Hepatocyte (in vitro differentiated cells): ENCODE measurements around the gene PIK3AP1. TPM values are rescaled to one million over a fixed set of nuclear protein-coding genes. Genes with fewer than 3 reads are reported as not detected.

Experiments used
- DNase-seq: peaks from one replicate; pipeline ENCODE4 v3.0.0-alpha.2; 2016; ENCODE audit warnings: low spot score
- H2AFZ ChIP-seq: fragments of 200-600 bp; sonication (generic); 2 replicates; pipeline ENCODE4 v1.6.0; 2016; ENCODE audit warnings: antibody characterized with exemption, mild to moderate bottlenecking
- H3K27ac ChIP-seq: fragments of 200-600 bp; sonication (generic); 2 replicates; pipeline ENCODE4 v1.5.1; 2016; ENCODE audit warnings: mild to moderate bottlenecking
- H3K27me3 ChIP-seq: fragments of 200-600 bp; sonication (generic); 2 replicates; pipeline ENCODE4 v1.6.1; 2016
- H3K36me3 ChIP-seq: fragments of 200-600 bp; sonication (generic); replicated peaks from 2 replicates; pipeline ENCODE4 v1.5.1; 2016; ENCODE audit warnings: low read depth; ENCODE audit not compliant: insufficient read depth
- H3K4me1 ChIP-seq: fragments of 200-600 bp; sonication (generic); 2 replicates; pipeline ENCODE4 v1.5.1; 2016; ENCODE audit warnings: mild to moderate bottlenecking, moderate library complexity; ENCODE audit not compliant: insufficient read depth
- H3K4me2 ChIP-seq: fragments of 200-600 bp; sonication (generic); 2 replicates; pipeline ENCODE4 v1.6.0; 2016
- H3K4me3 ChIP-seq: fragments of 200-600 bp; sonication (generic); 2 replicates; pipeline ENCODE4 v1.5.1; 2016; ENCODE audit warnings: mild to moderate bottlenecking
- H3K79me2 ChIP-seq: fragments of 200-600 bp; sonication (generic); 2 replicates; pipeline ENCODE4 v1.6.0; 2017; ENCODE audit warnings: mild to moderate bottlenecking
- H3K9me2 ChIP-seq: fragments of 200-600 bp; sonication (generic); replicated peaks from 2 replicates; pipeline ENCODE4 v1.6.0; 2017; ENCODE audit warnings: mild to moderate bottlenecking; ENCODE audit not compliant: insufficient read depth
- H3K9me3 ChIP-seq: fragments of 200-600 bp; sonication (generic); 2 replicates; pipeline ENCODE4 v1.5.1; 2016; ENCODE audit warnings: low read depth, mild to moderate bottlenecking
- H4K20me1 ChIP-seq: fragments of 200-600 bp; sonication (generic); 2 replicates; pipeline ENCODE4 v1.6.0; 2016; ENCODE audit warnings: mild to moderate bottlenecking; ENCODE audit not compliant: insufficient read depth, poor library complexity, severe bottlenecking
- CTCF ChIP-seq: fragments of 200-600 bp; sonication (generic); IDR thresholded peaks from 2 replicates; pipeline ENCODE4 v1.5.1; 2016; ENCODE audit warnings: antibody characterized with exemption, mild to moderate bottlenecking; ENCODE audit not compliant: poor library complexity
- EZH2 ChIP-seq: fragments of 200-600 bp; sonication (generic); IDR thresholded peaks from 2 replicates; pipeline ENCODE4 v1.6.1; 2016; ENCODE audit warnings: antibody characterized with exemption, mild to moderate bottlenecking, borderline replicate concordance
- EZH2phosphoT487 ChIP-seq: fragments of 200-600 bp; sonication (generic); IDR thresholded peaks from one replicate; pipeline ENCODE4 v1.6.1; 2018; ENCODE audit warnings: antibody characterized with exemption, mild to moderate bottlenecking, low read depth, moderate library complexity; ENCODE audit not compliant: unreplicated experiment, severe bottlenecking
- WGBS: methylation state at CpG from one replicate; pipeline ENCODE4 v1.1.6; 2016; ENCODE audit warnings: low lambda C conversion rate; ENCODE audit errors: missing lambda C conversion rate; 5-methylcytosine and 5-hydroxymethylcytosine counted together
- polyA plus RNA-seq: library from polyadenylated mRNA; unstranded; fragments of >200 nt; fragmentation: Nextera tagmentation; extraction: Ambion mirVana; gene quantifications from 2 replicates; pipeline ENCODE4 v1.2.1, GENCODE V29; 2016
- total RNA-seq: library from RNA; depleted of rRNA; stranded (reverse); fragments of >200 nt; gene quantifications from 2 replicates; pipeline ENCODE4 v1.2.3, GENCODE V29; 2014

Gene PIK3AP1
- total and polyA plus RNA-seq, 2 experiments from 2014 or later, result 2.5 to 8.4 TPM

DNA sequence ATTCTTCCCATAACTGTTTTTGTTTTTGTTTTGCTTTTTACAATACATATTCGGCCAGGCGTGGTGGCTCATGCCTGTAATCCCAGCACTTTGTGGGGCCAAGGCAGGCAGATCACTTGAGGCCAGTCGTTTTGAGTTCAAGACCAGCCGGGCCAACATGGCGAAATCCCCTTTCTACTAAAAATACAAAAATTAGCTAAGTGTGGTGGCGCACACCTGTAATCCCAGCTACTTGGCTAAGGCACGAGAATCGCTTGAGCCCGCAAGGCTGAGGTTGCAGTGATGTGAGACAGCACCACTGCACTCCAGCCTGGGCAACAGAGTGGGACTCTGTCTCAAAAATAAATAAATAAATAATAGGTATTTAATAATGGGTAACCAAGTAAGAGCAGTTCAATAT lies 135.8 kb downstream of the PIK3AP1 start:
- no peak for TF ChIP-seq EZH2phosphoT487
- TF ChIP-seq EZH2, result no peak
- TF ChIP-seq CTCF, result no peak
- WGBS, result 95% methylated on average over 9 of the region's 9 CpGs
- H3K36me3 ChIP-seq, result no peaks in the 10 kb centered on the region
- H3K4me2 ChIP-seq, result peak overlapping the region; percentile 90
- DNase-seq, result no peak
- peaks cover 72% of the 10 kb centered on the region for H3K79me2 ChIP-seq
- peak overlapping the region; percentile 96 for H3K4me3 ChIP-seq
- H3K9me3 ChIP-seq, result no peaks in the 10 kb centered on the region
- H3K4me1 ChIP-seq, result peaks cover 40% of the 10 kb centered on the region
- no peak overlapping the region for H3K27ac ChIP-seq
- H2AFZ ChIP-seq, result no peak overlapping the region
- H3K27me3 ChIP-seq, result no peaks in the 10 kb centered on the region
- no peaks in the 10 kb centered on the region for H3K9me2 ChIP-seq
- peaks cover 64% of the 10 kb centered on the region for H4K20me1 ChIP-seq

DNA sequence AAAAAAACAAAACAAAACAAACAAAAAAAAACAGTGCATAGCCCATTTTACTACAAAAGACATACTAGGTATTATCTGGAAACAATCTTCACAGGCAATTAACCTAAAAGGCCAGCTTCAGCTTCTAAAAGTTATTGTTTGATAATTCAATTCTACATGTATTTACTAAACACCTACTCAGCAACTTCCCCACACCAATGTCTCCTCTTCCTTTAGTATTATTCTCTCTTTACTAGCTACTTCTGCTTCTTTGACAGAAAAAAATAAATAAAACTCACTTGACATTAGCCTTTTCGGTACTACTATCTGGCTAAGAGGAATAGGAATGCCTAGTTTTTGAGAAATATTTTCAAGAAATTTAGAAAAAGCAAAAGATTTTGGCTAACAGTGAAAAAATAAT lies 136.3 kb downstream of the PIK3AP1 start:
- Histone ChIP-seq H2AFZ (no peak overlapping the region), H3K27me3 (no peaks in the 10 kb centered on the region), H4K20me1 (peaks cover 69% of the 10 kb centered on the region), H3K4me1 (peaks cover 40% of the 10 kb centered on the region), H3K4me3 (no peak overlapping the region), H3K9me3 (no peaks in the 10 kb centered on the region), H3K4me2 (peak overlapping the region; percentile 90), H3K79me2 (peaks cover 77% of the 10 kb centered on the region), H3K27ac (no peak overlapping the region), H3K36me3 (no peaks in the 10 kb centered on the region), H3K9me2 (no peaks in the 10 kb centered on the region)
- 94% methylated on average over 1 of the region's 1 CpG for WGBS
- DNase-seq, result no peak
- TF ChIP-seq CTCF (no peak), EZH2phosphoT487 (no peak), EZH2 (no peak)

DNA sequence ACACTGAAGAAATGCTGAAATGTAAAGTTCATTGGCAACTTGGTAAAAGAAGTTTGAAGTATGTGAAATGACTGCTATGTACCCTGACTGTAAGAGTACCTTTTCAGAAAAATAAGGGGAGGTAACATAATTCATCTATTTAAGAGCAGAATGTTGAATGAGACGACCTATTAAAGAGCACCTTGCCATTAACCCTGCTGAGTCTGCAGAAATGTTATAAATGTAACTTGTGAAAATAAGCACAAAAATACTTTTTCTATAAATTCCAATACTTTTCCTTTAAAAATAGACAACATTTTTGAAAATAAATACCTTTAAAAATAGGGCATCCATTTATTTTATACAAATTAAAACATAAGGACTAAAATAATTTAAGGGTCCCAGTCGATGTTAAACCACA lies 141.2 kb downstream of the PIK3AP1 start:
- Histone ChIP-seq H4K20me1 (peaks cover 96% of the 10 kb centered on the region), H3K4me2 (peak overlapping the region; percentile 35), H2AFZ (no peak overlapping the region), H3K27me3 (no peaks in the 10 kb centered on the region), H3K9me2 (no peaks in the 10 kb centered on the region), H3K36me3 (no peaks in the 10 kb centered on the region), H3K27ac (peak overlapping the region; percentile 7), H3K9me3 (no peaks in the 10 kb centered on the region), H3K79me2 (peaks cover 98% of the 10 kb centered on the region), H3K4me3 (no peak overlapping the region), H3K4me1 (peaks cover 23% of the 10 kb centered on the region)
- TF ChIP-seq EZH2, result no peak
- TF ChIP-seq CTCF, result no peak
- no peak for TF ChIP-seq EZH2phosphoT487
- no peak for DNase-seq
- 83% methylated on average over 2 of the region's 2 CpGs for WGBS

- TF ChIP-seq EZH2phosphoT487 (no peak), EZH2 (no peak), CTCF (no peak)
- H3K27ac ChIP-seq, result peak overlapping the region; percentile 7
- no peaks in the 10 kb centered on the region for H3K27me3 ChIP-seq
- DNase-seq, result no peak
- peaks cover 22% of the 10 kb centered on the region for H3K4me1 ChIP-seq
- H3K9me3 ChIP-seq, result no peaks in the 10 kb centered on the region
- no peak overlapping the region for H3K4me2 ChIP-seq
- no peak overlapping the region for H3K4me3 ChIP-seq
- no peaks in the 10 kb centered on the region for H3K9me2 ChIP-seq
- H3K36me3 ChIP-seq, result no peaks in the 10 kb centered on the region
- 88% methylated on average over 5 of the region's 5 CpGs for WGBS
- H3K79me2 ChIP-seq, result peaks cover 98% of the 10 kb centered on the region
- H4K20me1 ChIP-seq, result peaks cover 94% of the 10 kb centered on the region
- H2AFZ ChIP-seq, result no peak overlapping the region
Measured at GRCh38 chr10:96578633-96579032, 141.7 kb downstream of the PIK3AP1 start.
